HG03064 (cell line): ENCODE measurements around the gene TPM2.

Source experiments
- ATAC-seq: cut with Tn5 transposase; IDR thresholded peaks from one replicate; pipeline ENCODE4 v1.9.1; 2021; ENCODE audit warnings: low read depth; ENCODE audit not compliant: unreplicated experiment

The TPM2 gene

DNA sequence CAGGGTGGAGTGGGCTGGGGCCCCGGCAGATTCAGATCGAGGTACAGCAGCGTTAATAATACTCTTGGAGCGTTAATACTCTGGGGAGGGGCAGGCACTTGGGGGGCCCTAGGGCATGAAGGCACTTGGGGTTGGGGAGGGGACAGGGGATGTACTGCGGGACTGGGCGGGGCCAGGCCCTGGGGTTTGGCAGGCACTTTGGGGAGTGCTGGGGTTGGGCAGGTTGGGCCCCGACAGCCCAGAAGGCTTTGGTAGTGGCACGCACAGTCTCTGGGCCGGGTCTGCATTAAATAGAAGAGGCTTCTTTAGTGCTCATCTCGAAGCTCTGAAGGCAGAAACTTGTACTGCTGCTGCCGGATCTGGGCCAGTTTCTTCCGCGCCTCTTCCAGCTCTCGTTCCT lies 7.8 kb upstream of the TPM2 start:
- no peak for ATAC-seq

DNA sequence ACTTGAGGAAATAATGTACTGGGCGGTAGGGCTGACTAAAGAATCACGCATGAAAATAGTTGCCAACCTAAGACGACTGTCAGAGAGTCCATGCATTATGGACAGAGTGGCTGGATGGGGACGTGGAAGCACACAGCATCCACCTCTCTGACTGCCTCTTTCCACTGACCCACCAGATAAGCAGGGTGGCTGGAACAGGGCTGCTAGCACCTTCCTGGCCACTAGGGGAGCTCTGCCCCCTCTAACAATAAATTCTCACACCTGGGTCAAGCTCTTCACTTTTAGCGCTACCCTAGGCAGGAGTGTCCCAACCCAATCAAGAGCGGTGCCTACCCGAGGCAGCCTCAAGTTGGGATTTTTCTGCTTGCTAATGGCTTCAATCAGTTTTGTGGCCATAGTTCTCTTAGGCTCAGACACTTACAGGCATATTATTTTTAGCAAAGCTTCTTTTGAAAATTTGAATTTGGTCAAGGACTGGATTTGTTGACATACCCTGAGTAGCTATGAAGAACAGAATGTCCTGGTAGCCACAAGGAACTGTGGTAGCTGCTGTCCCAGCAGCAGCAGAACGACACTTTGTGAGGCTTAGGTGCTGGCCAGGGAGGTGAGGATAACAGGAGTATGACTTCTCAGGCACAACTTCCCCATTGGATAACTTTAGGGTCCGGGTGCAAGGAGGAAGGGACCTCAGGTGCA lies 6.9 kb upstream of the TPM2 start:
- no peak for ATAC-seq

DNA sequence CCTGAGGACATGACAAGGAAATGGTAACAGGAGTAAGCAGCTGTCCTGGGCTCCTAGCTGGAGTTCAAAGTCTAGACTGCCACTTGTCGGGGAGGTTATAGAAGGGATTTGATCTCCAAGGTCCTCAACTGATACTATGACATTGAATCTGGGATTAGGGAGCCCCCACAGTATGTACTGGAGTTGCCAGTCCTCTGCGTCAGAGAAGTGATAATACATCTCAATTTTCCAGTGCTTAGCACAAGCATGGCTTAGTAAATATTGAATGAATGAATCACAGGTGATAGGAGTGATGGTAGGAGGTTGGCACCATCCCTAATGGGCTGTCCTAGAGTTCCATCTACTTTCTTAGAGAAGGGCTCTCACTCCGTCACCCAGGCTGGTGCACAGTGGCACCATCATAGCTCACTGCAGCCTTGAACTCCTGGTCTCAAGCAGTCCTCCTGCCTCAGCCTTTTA lies 6.2 kb upstream of the TPM2 start:
- no peak for ATAC-seq

DNA sequence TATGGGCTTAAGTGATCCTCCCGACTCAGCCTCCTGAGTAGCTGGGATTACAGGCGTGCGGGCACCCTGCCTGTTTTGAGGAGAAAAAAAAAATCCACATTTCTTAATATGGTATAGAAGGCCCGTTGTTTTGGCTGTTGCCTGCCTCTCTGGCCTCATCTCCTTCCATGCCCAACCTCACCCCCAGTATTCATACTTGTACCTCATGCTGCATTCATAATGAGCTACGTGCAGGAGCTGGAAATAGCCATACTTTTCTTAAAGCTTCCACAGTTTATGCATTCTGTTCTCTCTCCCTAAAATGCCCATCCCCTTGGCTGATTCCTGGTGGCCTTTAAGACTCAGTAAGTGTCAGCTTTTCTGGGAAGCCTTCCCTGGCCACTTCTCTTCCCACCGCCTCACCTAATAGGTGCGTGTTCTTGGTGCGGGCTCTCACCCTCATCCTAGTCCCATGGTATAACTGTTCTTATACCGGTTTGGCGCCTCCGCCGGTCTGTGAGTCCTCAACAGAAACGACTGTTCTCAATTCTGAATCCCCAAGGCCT lies 2.1 kb upstream of the TPM2 start:
- no peak for ATAC-seq

DNA sequence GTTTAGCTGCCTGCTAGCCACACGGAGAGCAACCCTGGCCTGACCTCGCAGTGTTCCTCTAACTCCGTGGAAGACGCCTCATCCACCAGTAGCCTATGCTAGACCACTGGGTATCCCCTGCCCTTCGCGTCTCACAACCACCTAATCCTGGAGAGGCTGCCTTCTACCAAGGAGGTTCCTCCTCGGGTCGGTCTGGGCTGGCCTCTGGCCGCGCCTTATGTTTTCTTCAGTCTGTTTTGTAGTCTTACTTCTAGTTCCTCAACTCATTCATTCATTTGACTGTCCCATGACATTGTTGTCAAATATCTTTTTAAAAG lies 1.6 kb upstream of the TPM2 start:
- ATAC-seq = no peak

DNA sequence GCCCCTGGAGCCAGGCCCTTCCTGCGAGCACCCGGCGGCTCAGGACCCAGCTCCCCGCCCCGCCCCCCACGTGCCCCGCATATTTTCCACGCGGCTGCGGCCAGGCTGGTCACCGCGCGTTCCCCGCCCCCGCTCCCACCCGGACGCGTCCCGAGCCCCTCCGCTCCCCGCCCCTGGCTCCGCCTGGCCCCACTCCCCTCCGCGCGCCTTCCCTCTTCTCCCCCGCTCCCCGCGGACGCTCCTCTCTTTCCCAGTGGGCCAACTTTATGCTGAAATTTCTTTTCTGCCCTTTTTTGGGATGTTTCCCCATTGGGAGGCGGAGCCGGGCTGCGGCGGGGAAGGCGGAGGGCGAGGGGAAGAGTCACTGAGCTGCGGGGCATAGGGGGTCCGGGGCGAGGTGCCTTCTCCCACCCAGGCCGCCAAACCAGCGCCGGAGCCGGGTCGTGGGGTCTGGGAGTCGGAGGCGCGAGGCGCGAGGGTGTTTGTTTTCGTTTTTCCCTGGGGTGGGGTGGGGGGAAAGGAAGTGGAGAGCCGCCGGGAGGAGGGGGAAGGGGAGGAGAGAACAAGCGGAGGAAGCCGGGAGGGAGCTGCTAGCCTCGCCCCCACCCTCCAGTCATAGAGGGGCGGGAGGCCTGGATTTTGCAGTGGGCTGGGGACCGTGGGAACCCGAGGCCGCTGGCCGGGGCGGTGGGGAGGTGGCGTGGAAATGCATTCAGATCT lies 1.0 kb upstream of the TPM2 start:
- no peak for ATAC-seq

DNA sequence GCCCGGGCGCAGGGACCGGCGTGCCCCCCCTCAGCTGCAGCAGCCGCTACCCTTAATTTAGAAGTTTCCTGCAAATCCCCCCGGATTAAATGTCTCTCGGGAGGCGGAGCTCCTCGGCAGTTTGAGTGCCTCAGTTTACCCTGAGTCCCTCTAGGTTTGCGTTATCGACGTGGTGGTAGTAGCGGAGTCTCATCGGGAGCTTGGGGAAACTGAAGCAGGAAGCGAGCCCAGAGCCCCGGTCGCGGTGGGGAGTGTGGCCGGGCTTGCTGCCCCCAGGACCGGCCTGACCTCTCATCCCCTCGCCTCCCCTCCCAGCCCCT lies 529 bp upstream of the TPM2 start:
- no peak for ATAC-seq

DNA sequence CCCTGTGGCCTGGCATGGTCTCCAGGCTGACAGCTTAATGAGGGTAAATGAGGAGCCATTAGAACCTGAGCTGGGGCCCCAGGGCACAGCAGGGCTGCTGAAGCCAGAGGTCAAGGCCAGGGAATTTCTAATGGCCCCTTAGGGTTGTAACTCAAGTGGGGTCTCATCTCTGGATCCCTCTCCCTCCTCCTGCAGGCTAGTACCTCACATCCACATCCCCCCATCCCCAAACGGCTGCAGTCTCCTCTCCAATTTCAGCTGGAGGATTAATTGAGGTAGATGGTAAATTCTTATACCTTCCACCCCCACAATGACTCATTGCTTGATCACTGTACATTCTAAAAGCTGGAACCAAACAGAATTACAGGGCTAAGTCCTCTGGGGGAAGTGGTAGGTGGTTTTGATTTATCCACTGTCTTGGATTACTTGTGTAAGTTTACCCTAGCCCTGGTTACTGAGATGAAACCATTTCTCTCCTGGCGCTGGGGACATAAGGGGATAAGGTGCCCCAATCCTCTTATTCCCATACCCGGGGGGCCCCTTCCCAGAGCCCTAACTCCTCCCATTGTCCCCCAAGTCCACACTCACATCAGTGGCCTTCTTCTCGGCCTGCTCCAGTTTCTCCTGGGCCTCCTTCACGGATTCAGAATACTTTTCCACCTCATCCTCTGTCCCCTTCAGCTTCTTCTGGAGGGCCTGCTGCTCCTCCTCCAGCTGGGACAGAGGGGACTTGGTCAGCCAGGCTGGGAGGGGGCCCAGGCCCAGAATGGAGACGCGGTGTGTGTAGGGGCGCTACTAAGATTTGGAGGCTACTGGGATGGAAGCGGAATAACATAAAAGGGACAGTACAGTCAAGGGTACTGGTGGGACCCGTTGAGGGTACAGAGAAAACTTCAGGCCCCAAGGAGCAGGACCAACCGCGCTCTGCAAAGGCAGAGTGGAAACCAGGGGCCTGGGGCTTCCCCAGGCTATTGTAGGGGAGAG lies 875 bp downstream of the TPM2 start:
- ATAC-seq = no peak

DNA sequence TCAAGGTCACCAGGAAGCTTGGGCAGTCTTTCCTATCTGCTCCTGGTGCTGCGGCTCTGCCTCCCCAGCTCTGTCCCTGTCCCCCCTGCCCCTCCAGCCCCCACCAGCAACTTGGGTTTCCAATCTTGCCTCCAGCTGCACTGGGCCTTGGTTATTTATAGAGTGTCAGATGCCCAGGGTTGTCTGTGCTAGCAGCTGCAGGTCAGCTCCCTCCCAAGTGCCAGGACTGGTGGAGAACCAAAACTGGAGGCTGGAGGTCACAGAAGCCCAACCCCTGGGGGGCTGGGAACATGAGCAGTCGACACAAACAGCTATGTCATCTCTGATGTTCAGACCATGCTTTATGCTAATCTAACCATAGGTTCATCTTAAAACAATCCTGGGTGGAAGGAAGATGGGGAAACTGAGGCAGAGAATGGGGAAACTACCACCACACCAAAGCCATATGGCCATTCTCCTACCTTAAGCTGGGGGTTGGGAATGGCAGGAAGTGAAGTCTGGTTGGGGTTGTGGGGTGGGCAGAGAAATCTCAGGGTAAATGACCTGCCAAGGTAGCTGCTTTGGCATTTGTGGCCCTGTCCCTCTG lies 1.7 kb downstream of the TPM2 start:
- no peak for ATAC-seq

DNA sequence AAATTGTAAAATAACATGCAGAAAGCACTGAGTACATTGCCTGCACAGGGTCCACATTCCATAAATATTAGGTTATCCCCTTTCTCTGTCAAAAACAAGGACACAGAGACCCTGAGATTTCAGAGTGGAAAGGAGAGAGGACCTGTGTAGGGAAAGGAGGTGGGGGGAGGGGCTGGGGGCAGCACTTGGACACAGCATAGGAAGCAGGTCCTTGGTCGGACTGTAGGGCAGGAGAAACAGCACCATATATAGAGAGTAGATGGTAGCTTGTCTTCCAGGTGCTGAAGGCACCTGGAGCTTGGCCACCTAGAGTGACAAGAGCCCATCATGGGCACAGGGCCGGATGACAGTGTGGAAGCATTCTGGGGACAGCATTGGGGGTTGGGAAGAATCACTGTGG lies 2.4 kb downstream of the TPM2 start:
- no peak for ATAC-seq

DNA sequence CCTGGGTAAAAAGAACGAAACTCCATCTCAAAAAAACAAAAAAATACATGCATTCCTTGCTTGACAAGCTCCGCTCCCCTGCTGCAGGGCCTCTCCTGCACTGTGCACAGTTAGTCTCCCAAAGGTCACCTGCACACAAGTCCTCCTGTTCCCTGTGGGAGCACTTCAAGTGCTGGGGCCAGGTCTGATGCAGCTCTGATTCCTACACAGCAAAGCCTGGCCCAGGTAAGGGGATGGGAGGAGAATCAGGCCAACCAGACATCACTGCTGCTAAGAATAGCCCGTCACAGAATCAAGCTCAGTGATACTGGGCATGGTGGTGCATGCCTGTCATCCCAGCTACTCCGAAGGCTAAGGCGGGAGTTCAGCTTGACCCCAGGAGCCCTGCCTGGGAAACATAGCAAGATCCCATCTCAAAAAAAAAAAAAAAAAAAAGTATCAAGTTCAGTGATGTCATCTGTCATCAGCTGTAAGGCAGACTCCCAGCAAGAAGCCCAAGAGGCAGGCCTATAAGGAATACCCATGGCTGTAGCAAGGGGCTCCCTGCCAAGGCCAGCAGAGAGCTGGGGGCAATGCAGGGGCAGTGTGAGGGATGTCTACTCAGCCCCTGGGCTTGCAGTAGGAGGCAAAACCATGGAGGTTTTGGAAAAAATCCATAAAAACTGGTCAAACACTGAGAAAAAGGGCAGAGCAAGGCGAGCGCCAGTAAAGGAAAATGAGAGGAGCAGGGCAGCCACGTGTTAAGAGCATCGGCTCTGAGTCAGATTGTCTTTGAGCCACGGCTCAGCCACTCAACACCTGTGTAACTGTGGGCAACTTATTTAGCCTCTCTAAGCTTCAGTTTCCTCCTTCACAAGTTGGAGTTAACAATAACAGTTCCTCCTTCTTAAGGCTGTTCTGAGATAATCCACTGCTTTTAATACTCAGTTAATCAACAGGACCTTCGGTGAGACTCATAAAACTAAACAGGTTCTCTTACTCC lies 3.2 kb downstream of the TPM2 start:
- ATAC-seq = no peak

DNA sequence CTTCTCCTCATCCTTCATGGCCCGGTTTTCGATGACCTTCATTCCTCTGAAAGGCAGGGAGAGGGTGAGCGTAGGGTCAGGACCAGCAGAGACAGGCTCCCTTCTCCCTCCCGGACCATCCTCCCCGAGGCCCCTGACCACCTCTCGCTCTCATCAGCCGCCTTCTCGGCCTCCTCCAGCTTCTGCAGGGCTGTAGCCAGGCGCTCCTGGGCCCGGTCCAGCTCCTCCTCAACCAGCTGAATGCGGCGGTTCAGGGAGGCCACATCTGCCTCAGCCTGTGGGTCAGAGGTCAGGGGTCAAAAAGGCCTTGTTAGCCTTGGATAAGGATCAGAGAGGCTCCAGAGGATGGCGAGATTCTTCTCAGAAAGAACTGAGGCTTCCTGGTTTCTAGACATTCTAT lies 4.2 kb downstream of the TPM2 start:
- no peak for ATAC-seq

DNA sequence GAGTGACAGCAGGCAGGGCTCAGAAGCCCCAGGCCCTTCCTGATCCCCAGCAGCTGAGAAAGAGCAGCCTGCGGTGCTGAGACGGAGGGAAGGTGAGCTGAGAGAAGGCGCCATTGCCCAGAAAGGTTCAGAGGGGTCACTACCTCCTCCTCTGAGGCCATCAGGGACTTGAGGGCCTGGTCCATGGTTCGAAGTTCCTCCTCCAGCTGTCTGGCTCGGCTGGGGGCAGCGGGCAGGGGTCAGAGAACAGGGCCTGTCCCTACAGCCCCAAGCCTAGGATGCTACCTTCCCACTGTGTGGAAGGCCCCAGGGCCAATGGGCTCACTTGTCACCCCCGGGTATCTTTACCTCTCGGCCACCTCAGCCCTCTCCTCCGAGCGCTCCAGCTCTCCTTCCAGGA lies 4.8 kb downstream of the TPM2 start:
- no peak for ATAC-seq

DNA sequence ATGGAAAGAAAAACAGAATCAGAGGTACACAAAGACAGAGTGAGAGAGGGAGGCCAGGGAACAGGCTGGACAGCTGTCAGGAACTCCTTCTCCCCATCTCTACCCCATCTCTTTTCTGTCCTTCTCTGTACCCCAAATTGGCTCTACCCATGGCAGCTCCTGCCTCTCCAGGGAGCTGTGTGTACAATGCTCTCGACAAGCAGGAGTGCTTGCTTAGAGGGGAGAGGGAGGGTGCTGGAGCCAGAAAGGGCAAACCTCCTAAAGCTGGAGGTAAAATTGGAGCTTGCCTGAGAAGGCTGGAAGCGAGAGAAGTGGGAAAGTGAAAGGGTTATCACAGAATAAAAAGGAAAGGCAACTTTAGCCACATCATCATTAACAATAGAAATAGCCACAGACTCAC lies 6.4 kb downstream of the TPM2 start:
- ATAC-seq = no peak

DNA sequence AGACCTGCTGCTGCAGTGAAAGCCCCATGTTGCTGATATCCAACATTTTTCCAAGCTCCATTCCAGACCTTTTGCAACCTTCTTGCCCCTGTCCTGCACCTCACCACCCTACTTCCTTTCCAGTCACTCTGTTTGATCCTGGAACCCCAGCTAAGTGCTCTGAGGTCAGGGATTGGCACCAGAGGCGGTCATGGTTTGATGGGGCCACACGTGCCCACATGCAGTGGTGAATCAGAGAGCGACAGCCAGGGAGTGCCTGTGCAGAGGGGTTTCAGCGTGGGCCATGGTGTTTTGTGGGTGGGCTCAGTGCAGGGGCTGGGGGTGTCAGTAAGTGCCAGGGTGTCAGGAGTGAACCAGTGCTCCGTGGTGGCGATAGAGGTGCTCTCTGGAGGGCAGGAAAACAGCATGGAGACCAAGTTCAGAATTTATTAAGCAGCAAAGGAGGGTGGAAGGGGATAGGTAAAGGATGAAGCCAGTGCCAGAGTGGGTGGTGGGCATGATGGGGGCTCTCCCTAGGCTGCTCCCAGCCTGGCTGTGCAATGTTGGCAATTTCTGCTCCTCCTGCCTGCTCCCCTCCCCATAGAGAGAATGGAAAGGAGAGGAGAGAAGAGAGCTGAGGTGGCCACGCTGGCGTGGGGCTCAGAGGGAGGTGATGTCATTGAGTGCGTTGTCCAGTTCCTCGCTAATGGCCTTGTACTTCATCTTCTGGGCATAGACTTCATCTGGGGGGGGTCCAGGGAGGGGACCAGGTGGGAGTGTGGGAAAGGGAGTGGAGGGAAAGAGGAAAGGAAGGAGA lies 7.0 kb downstream of the TPM2 start:
- no peak for ATAC-seq

DNA sequence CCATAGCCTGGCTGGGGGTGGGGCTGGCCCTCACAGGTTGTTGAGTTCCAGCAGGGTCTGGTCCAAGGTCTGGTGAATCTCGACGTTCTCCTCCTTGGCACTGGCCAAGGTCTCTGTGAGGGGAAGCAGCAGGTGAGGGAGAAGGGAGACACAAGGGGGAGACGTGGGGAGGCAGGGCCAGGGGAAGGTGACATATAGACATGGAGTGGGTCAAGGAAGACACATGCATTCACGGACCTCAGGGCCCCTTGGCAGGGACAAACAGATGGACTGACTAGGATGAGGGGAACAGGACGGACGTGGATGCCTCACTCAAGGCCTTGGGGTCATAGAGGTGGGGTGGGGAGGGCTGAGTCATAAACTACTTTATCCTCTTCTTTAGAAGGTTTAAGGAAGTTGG lies 7.7 kb downstream of the TPM2 start:
- no peak for ATAC-seq

DNA sequence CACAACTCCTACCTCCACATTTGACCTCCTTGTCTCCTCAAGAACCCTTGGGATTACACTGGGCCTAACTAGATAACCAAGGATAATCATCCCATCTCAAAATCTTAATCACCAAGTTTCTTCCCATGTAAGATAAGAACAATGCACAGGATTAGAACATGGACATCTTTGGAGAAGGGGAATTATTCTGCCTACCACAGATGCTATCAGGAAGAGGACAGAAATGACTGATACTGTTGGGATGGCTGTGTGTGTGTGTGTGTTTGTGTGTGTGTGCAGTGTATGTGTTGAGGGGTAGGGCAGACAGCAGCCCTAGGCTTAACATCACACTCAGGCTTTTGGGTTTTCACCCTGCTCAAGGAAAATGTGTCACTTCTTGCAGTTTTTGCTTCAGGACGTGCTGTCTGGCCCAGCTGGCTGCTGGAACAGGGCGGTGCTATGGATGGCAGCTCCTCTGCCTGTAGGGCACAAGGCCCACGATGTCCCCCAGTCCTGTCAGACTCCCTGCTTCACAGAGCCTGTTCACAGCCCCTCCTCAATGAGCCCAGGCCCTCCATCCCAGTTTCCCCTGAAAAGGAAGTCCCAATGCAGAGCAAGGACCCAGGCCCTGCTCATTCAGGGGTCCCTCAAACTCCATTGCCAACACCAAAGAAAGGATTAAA lies 8.3 kb downstream of the TPM2 start:
- no peak for ATAC-seq

DNA sequence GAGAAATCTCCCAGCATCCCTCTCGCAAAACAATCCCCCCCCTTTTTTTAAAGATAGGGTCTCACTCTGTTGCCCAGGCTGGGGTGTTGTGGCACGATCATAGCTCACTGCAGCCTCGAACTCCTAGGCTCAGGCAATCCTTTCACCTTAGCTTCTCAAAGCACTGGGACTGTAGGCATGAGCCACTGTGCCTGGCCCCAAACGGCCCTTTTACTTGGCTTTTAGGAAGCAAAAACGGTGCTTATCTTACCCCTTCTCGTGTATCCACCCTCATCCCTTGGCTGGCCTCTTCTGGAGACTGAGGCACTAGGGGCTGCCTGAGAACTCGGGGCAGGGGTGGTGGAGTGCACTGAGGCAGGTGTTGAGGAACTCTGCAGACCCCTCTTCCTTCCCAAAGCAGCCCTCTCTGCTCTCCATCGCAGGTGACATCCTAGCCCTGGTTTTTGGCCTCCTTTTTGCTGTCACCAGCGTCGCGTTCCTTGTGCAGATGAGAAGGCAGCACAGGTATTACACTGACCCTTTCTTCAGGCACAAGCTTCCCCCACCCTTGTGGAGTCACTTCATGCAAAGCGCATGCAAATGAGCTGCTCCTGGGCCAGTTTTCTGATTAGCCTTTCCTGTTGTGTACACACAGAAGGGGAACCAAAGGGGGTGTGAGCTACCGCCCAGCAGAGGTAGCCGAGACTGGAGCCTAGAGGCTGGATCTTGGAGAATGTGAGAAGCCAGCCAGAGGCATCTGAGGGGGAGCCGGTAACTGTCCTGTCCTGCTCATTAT lies 9.2 kb downstream of the TPM2 start:
- no peak for ATAC-seq
